GM03348 (cell line): ENCODE measurements around the gene PKP4.
A peak's percentile ranks its signal among the peaks of the same experiment; 100 is the strongest.

Source experiments
- DNase-seq: peaks from one replicate; pipeline ENCODE4 v3.0.0; 2012; ENCODE audit warnings: low spot score

PKP4 gene

GRCh38 chr2:158650646-158651357, 194.1 kb downstream of the PKP4 start:
- DNase-seq = no peak

DNA sequence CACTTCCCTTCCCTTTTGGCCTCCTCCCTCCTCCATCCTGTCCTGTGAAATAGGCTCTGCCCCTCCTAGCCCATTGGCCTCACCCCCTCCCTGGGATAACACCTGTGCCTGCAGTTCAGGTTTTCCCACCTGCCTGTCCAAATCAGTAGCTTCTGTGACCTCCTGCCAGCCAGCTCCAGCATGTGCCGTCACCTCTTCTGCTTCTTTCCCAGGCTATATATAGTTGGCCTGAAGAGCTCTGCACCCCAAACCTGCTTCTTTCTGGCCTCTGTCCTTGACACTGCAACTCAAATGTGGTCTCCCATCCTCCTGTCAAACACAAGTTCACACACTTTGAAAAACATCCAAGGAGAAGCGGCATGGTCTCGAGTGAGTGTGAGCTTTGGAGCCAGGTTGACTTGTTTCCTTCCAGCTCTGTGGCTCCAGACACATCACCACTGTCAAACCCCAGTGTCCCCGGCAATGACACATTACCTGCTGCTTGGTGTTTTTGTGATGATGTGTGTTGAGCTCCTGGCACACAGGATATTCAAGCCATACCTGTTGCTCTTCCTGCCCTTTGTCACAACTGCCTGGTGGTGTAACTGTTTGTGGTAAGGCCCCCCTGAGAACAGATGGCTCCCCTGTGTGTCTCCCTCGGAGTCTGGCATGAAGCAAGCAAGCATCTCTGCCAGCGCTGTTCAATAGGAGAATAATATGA, 194.8 kb downstream of the PKP4 start:
- no peak for DNase-seq

GRCh38 chr2:158655628-158656027, 198.9 kb downstream of the PKP4 start:
- no peak for DNase-seq

DNA sequence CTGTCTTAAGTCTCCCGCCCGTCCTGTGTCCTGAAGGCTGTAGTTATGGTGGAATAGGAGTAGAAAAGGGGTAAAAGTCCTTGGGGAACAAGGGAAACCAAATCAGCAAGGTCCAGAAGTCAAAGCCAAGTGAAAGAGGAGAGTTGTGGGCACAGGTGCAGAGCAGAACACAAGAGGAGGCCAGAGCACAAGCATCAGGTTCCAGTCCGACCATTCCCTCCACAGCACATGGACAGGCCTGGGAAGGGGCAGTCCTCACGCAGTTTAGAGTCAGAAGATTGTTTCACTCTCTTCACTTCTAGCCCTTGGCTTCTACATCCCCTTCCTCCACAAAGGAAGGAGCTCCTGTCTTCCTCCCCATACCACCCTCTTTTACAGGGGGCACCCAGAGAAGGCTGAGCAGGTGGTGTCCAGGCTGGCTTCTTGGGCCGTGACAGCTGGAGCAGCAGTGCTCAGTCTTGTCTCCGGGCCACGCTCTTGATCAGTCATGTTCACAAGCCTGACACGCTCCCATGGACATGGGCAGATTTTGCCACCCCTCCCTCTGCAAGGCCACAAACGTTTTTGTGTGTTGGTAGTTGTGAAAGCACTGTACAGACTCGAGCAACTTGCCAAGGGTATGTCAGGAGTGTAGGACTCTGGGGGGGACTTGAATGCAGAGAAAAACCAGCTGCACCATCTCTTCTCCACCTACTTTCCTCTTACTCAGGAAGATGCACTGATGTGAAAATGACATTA, 199.9 kb downstream of the PKP4 start:
- DNase-seq = no peak

GRCh38 chr2:158658396-158658795, 201.6 kb downstream of the PKP4 start:
- no peak for DNase-seq

DNA sequence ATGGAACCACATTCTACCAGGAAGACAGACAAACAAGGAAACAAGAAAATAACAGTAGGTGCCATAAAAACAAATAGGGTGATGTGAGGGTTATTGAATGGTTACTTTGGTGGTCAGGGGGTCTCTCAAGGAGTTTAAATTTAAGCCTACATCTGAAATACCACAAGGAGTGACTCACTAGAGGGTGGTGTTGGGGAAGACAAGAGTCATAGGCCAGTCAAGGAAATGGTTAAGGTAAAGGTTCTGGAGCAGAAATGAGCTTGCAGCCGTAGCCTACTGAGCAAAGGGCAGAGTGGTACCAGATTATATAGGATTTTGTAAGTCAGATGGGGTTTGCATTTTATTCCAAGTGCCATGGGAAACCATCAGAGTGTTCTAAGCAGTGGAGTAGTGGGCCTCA, 202.7 kb downstream of the PKP4 start:
- no peak for DNase-seq

DNA sequence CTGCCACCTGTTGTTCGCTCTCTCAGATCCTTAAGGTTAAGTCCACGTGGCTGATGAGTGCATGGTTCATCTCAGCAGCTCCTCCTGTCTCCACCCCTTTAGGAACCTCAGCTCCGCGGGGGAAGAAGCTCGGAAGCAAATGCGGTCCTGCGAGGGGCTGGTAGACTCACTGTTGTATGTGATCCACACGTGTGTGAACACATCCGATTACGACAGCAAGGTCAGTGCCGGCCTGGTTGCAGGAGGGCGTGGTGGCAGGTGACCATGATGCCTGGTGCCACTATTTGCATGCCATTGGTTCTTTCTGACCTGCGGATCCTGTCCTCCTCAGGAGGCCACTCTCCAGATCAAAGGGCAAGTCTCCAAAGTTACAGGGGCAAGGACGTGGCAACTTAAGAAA, 204.5 kb downstream of the PKP4 start:
- DNase-seq = no peak

GRCh38 chr2:158662421-158662820, 205.7 kb downstream of the PKP4 start:
- DNase-seq = no peak

DNA sequence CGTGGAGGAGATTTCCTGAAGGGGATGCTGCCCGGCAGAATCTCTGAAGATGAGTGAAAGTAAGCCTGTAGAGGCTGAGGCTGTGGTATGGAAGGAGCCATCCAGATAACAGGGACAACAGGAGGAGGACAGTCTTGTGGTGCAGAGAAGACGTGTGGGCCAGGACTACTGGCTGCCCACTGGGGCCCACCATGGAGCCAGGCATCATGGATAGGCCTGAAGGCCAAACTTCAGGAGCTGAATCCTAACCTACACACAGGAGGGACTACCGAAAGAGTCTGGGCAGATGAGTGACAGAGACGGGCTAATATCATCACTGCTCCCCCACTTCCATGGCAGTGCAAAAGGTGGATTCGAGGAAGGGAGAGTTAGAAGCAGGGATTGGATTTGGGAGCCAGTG, 207.0 kb downstream of the PKP4 start:
- no peak for DNase-seq

GRCh38 chr2:158664987-158665386, 208.2 kb downstream of the PKP4 start:
- DNase-seq = peak; percentile 44

DNA sequence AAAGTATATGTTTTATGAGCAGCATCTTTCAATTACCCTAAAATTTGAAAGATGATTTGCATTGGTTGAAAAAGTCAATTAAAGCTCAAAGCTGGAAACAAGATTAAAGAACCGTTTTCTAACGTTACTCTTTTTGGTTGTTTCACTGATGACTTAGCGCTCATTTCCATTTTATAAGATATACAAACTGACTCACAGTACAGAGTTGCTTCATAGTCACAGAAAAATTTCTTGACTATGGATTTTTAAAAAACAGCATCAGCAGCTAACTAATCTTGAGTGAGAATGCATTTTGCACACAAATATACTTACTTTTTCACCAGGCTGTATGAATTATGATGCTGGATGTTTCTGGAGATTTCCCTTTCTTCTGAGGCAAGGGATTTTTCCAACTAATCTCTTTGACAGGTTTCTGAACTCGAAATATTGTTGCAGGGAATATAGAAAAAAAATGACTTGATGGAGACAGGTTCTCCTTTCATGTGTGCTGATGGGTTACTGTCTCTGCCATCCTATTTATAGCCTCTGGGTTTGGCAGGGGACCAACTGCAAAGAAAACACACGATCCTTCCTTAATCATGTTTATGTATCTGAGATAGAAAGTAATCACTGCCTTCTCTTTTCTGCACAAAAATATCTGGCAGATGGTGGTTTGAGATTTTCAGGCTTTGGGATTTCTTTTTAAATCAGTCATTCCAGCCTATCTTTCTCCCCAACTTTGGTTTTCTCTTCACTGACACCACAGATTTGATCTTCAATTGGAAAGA, 209.0 kb downstream of the PKP4 start:
- DNase-seq = no peak

DNA sequence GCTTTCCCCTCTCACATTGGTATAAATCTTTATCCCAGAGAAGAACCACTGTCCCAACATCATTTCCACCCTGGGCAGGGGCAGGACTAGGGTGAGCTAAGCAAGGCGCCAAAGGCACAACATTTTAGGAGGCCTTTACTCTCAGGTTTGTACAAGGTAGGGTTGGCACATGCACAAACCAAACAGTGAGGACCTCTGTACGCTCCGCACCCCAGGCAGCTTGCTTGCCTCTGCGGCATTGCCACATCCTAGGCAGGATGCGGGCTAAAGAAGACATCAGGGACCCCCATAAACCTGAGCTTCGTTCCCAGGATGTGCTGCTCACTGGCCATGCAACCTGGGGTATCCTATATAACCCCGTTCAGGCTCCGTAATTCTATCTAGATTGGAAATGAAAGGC, 210.2 kb downstream of the PKP4 start:
- DNase-seq = no peak

- peak; percentile 47 for DNase-seq
Measured at GRCh38 chr2:158667586-158667985, 210.8 kb downstream of the PKP4 start.

- DNase-seq = no peak
Measured at GRCh38 chr2:158668001-158668765, 211.4 kb downstream of the PKP4 start.

DNA sequence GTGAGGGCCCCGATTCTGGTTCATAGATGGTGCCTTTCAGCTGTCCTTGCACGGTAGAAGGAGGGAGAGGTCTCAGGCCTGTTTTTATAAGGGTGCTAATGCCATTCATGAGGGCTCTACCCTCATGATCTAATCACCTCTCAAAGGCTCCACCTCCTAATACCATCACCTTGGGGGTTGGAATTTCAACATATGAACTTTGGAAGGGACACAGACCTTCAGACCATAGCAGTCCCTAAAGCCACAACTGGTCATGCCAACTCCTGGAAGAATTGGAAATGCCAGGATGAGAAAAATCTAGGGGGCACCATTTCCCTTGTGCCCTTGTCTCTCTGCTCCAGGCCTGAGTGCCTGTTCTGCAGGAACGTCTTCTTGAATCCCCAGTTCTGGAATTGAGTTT, 213.5 kb downstream of the PKP4 start:
- DNase-seq = no peak

DNA sequence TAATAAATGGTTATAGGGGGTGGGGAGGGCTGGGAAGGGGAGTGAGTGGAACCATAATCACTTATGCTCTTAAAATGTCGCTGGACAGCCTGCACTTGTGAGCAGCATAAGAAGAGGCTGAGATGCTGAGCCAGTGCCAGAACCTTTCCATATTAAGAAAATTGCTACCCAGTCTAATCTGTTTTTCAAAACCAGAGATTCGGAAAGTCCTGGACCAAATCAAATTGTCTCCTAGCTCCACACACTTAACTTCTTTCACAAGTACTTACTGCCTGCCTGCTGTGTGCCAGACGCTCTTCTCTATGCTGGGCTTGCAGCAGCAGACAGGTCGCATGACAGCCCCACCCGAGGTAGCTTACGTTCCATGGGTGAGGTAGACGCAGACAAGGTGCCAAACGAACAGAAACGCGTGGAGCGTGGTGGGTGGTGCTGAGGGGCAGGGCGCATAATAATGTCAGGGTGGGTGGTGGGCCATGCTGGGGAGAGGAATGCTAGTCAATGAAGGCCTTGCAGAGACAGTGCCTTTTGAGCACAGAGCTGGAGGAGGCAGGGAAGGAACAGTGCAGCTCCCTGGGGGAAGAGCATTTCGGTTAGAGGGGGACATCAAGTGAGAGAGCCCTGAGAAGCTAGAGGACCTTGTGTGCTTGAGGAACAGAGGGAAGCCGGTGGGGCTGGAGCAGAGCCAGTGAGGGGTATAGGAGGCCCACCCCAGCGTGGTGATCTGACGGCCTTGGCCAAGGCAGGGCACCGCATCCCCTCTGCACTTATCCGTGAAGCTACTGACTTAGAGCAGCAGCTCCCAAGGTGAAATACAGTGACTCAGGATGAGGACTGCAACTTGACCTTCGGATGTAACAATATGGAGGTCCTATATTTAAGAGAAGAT, 214.9 kb downstream of the PKP4 start:
- no peak for DNase-seq

GRCh38 chr2:158676295-158676694, 219.5 kb downstream of the PKP4 start:
- no peak for DNase-seq

GRCh38 chr2:158676696-158677095, 219.9 kb downstream of the PKP4 start:
- DNase-seq = no peak

- no peak for DNase-seq
Measured at GRCh38 chr2:158677542-158677941, 220.8 kb downstream of the PKP4 start.

- DNase-seq = no peak
Measured at GRCh38 chr2:158681816-158682215, 225.1 kb downstream of the PKP4 start.

- no peak for DNase-seq
Measured at GRCh38 chr2:158685646-158686045, 228.9 kb downstream of the PKP4 start.
